ENCODE results near the gene MME.
A peak's percentile ranks its signal among the peaks of the same experiment; 100 is the strongest.

MME gene

DNA sequence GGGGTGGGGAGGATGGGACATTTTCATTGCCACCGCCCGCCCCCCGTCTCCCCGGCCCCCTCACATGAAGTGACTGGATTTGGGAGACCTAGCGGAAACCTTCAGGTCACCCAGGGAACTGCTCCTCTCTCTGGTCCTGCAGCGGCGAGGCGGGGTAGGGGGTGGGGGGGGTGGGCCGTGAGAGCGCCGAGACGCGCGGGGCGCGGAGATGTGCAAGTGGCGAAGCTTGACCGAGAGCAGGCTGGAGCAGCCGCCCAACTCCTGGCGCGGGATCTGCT is 712 bp upstream of the MME start:
- Histone ChIP-seq H3K4me3 (ENCODE audit: insufficient read depth in 1 of 2, low read depth in 1 of 2, low read length in 2 of 2) (peak overlapping the region; percentile 77 to 88), H4K8ac (ENCODE audit: low read length) (no peak overlapping the region), H3K79me1 (replicated peaks; ENCODE audit: low read length, poor library complexity, severe bottlenecking) (no peaks in the 10 kb centered on the region), H2BK12ac (ENCODE audit: low read length in 2 of 2) (peak overlapping the region in 1 of 2 experiments; percentile 83), H2AK5ac (ENCODE audit: low read length, severe bottlenecking) (no peak overlapping the region), H2BK5ac (ENCODE audit: low read depth, low read length, poor library complexity, severe bottlenecking) (no peak overlapping the region), H3K27ac (ENCODE audit: low read length, poor library complexity, severe bottlenecking) (no peak overlapping the region), H3K14ac (ENCODE audit: low read length in 2 of 2) (peak overlapping the region in 1 of 2 experiments; percentile 83), H3K36me3 (ENCODE audit: control insufficient read depth in 1 of 2, insufficient read depth in 2 of 2, low read depth in 1 of 2, low read length in 2 of 2) (peaks cover 0 to 8% of the 10 kb centered on the region in 2 experiments), H3K4me2 (ENCODE audit: low read length, poor library complexity, severe bottlenecking) (peak overlapping the region; percentile 82), H3K4ac (ENCODE audit: low read depth in 1 of 2, low read length in 2 of 2) (no peak overlapping the region), H3K18ac (ENCODE audit: low read depth in 1 of 2, low read length in 2 of 2) (peak overlapping the region; percentile 83 to 92), H3K9me3 (ENCODE audit: control insufficient read depth, low read length) (peaks cover 14% of the 10 kb centered on the region), H2BK15ac (ENCODE audit: low read depth, poor library complexity, severe bottlenecking) (no peak overlapping the region), H3K23ac (ENCODE audit: low read length in 2 of 2) (peak overlapping the region in 1 of 2 experiments; percentile 56), H2BK120ac (ENCODE audit: low read depth, low read length) (no peak overlapping the region), H2AFZ (ENCODE audit: low read depth, low read length) (no peak overlapping the region), H3K4me1 (ENCODE audit: control insufficient read depth, insufficient read depth, low read depth, low read length) (peaks cover 3% of the 10 kb centered on the region), H4K91ac (ENCODE audit: low read length) (no peak overlapping the region), H3K27me3 (ENCODE audit: control insufficient read depth in 1 of 2, insufficient read depth in 1 of 2, low read length in 2 of 2) (no peaks in the 10 kb centered on the region), H3K9ac (ENCODE audit: low read length) (peak overlapping the region; percentile 96)
- WGBS, result 0% methylated on average over 8 of the region's 21 CpGs
- DNase-seq, result peak; percentile 62

DNA sequence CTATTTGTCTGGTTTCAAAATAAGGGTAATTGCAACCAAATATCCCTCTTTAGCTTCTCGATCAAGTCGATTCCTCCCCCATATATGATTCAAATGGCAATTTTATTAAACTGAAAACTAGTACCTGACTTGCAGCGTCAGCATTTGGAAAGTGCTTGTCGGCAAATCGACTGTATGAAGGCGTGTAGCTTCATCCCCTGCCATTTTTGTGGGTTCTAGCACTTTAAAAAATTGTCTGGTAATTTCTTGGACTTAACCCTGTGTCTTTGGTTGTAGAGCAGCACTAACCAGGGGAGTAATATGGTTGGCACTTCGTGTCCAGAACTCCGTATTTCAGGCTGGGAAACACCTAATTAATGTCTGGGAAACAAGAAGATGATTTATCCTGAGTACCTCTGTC is 573 bp downstream of the MME start:
- Histone ChIP-seq H3K9me3 (ENCODE audit: control insufficient read depth, low read length) (peaks cover 5% of the 10 kb centered on the region), H3K18ac (ENCODE audit: low read depth in 1 of 2, low read length in 2 of 2) (no peak overlapping the region), H4K8ac (ENCODE audit: low read length) (no peak overlapping the region), H3K36me3 (ENCODE audit: control insufficient read depth in 1 of 2, insufficient read depth in 2 of 2, low read depth in 1 of 2, low read length in 2 of 2) (peaks cover 0 to 21% of the 10 kb centered on the region in 2 experiments), H2AK5ac (ENCODE audit: low read length, severe bottlenecking) (no peak overlapping the region), H4K91ac (ENCODE audit: low read length) (no peak overlapping the region), H3K23ac (ENCODE audit: low read length in 2 of 2) (no peak overlapping the region), H2BK120ac (ENCODE audit: low read depth, low read length) (no peak overlapping the region), H2BK12ac (ENCODE audit: low read length in 2 of 2) (no peak overlapping the region), H3K14ac (ENCODE audit: low read length in 2 of 2) (no peak overlapping the region), H3K4me3 (ENCODE audit: insufficient read depth in 1 of 2, low read depth in 1 of 2, low read length in 2 of 2) (peak overlapping the region in 1 of 2 experiments; percentile 85), H2BK15ac (ENCODE audit: low read depth, poor library complexity, severe bottlenecking) (no peak overlapping the region), H3K27ac (ENCODE audit: low read length, poor library complexity, severe bottlenecking) (no peak overlapping the region), H3K79me1 (replicated peaks; ENCODE audit: low read length, poor library complexity, severe bottlenecking) (no peaks in the 10 kb centered on the region), H3K27me3 (ENCODE audit: control insufficient read depth in 1 of 2, insufficient read depth in 1 of 2, low read length in 2 of 2) (no peaks in the 10 kb centered on the region), H2AFZ (ENCODE audit: low read depth, low read length) (no peak overlapping the region), H3K4me2 (ENCODE audit: low read length, poor library complexity, severe bottlenecking) (peak overlapping the region; percentile 79), H3K9ac (ENCODE audit: low read length) (peak overlapping the region; percentile 93), H3K4ac (ENCODE audit: low read depth in 1 of 2, low read length in 2 of 2) (no peak overlapping the region), H3K4me1 (ENCODE audit: control insufficient read depth, insufficient read depth, low read depth, low read length) (peaks cover 3% of the 10 kb centered on the region), H2BK5ac (ENCODE audit: low read depth, low read length, poor library complexity, severe bottlenecking) (no peak overlapping the region)
- peak; percentile 36 for DNase-seq
- 10% methylated on average over 8 of the region's 8 CpGs for WGBS

DNA sequence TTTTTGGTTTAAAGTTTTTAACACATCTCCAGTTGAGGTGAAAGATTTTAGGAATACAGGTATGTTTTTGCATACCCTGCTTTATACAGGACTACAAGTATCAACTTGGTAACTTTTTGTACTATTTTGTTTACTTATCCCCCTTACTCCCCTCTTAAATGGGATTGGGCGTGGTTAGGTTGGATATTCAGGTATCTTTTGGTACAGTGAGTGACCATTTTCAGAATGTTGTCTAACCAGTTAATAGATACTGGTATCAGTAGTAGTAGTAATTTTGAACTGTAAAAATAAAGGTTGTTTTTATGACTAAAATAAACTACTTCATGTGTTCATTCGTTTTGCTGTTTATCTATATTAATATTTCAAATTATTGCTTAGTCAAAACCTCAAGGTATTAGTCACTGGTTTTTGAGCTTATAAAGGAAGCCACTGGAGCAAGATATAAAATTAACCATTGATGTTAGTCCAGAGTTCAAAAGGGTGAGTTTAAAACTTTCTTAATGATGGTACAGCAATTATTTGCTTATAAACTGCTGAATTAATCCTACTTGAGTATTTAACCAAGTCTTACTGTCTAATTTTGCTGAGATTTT is 3.3 kb downstream of the MME start:
- no CpG with 5 or more reads among the region's 2 CpGs for WGBS
- H3K14ac ChIP-seq (ENCODE audit: low read length in 2 of 2), result no peak overlapping the region
- no peak overlapping the region for H4K91ac ChIP-seq (ENCODE audit: low read length)

DNA sequence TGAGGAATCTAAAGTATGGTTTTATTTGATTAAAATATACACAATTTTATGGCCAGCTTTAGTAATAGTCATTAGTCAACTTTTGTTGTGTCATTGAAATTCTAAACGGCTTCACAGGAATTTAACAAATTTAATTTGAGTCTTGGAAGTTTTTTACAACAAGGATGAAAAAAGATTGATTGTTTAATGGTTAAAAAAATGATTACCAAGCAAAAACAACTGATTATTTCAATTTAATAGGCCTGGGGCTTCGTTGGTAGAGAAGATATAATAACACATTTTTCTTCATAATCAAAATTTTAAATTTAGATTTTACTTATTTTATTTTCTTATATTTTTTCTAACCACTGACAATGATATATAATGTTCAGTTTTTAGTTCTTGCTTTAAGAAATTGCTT is 4.4 kb downstream of the MME start:
- H3K36me3 ChIP-seq (ENCODE audit: control insufficient read depth in 1 of 2, insufficient read depth in 2 of 2, low read depth in 1 of 2, low read length in 2 of 2), result peaks cover 0 to 58% of the 10 kb centered on the region in 2 experiments
- H3K23ac ChIP-seq (ENCODE audit: low read length in 2 of 2), result no peak overlapping the region
- no peak overlapping the region for H2BK15ac ChIP-seq (ENCODE audit: low read depth, poor library complexity, severe bottlenecking)
- H3K9me3 ChIP-seq (ENCODE audit: control insufficient read depth, low read length), result no peaks in the 10 kb centered on the region
- no peak overlapping the region for H2AFZ ChIP-seq (ENCODE audit: low read depth, low read length)
- peaks cover 3% of the 10 kb centered on the region for H3K4me1 ChIP-seq (ENCODE audit: control insufficient read depth, insufficient read depth, low read depth, low read length)
- H3K18ac ChIP-seq (ENCODE audit: low read depth in 1 of 2, low read length in 2 of 2), result no peak overlapping the region
- no peak overlapping the region for H4K91ac ChIP-seq (ENCODE audit: low read length)
- H2BK12ac ChIP-seq (ENCODE audit: low read length in 2 of 2), result no peak overlapping the region
- no peaks in the 10 kb centered on the region for H3K79me1 ChIP-seq (replicated peaks; ENCODE audit: low read length, poor library complexity, severe bottlenecking)
- no peak for DNase-seq
- H3K4me2 ChIP-seq (ENCODE audit: low read length, poor library complexity, severe bottlenecking), result no peak overlapping the region
- H2BK5ac ChIP-seq (ENCODE audit: low read depth, low read length, poor library complexity, severe bottlenecking), result no peak overlapping the region
- H3K9ac ChIP-seq (ENCODE audit: low read length), result no peak overlapping the region
- H3K4me3 ChIP-seq (ENCODE audit: insufficient read depth in 1 of 2, low read depth in 1 of 2, low read length in 2 of 2), result peak overlapping the region in 1 of 2 experiments; percentile 85
- no peak overlapping the region for H3K4ac ChIP-seq (ENCODE audit: low read depth in 1 of 2, low read length in 2 of 2)
- no peak overlapping the region for H3K27ac ChIP-seq (ENCODE audit: low read length, poor library complexity, severe bottlenecking)
- H3K14ac ChIP-seq (ENCODE audit: low read length in 2 of 2), result no peak overlapping the region
- no peak overlapping the region for H2BK120ac ChIP-seq (ENCODE audit: low read depth, low read length)
- H2AK5ac ChIP-seq (ENCODE audit: low read length, severe bottlenecking), result no peak overlapping the region
- no peak overlapping the region for H4K8ac ChIP-seq (ENCODE audit: low read length)
- H3K27me3 ChIP-seq (ENCODE audit: control insufficient read depth in 1 of 2, insufficient read depth in 1 of 2, low read length in 2 of 2), result no peaks in the 10 kb centered on the region
- no CpG with 5 or more reads among the region's 2 CpGs for WGBS

More for the DNA sequence above, 3.3 kb downstream of the MME start:
- no peak overlapping the region for H2AFZ ChIP-seq (ENCODE audit: low read depth, low read length)
- no peaks in the 10 kb centered on the region for H3K79me1 ChIP-seq (replicated peaks; ENCODE audit: low read length, poor library complexity, severe bottlenecking)
- no peak overlapping the region for H2BK120ac ChIP-seq (ENCODE audit: low read depth, low read length)
- no peak for DNase-seq
- no peaks in the 10 kb centered on the region for H3K9me3 ChIP-seq (ENCODE audit: control insufficient read depth, low read length)
- no peak overlapping the region for H3K4me2 ChIP-seq (ENCODE audit: low read length, poor library complexity, severe bottlenecking)
- peaks cover 0 to 46% of the 10 kb centered on the region in 2 experiments for H3K36me3 ChIP-seq (ENCODE audit: control insufficient read depth in 1 of 2, insufficient read depth in 2 of 2, low read depth in 1 of 2, low read length in 2 of 2)
- H3K9ac ChIP-seq (ENCODE audit: low read length), result peak overlapping the region; percentile 93
- H3K4ac ChIP-seq (ENCODE audit: low read depth in 1 of 2, low read length in 2 of 2), result no peak overlapping the region
- no peak overlapping the region for H2BK5ac ChIP-seq (ENCODE audit: low read depth, low read length, poor library complexity, severe bottlenecking)
- H3K4me3 ChIP-seq (ENCODE audit: insufficient read depth in 1 of 2, low read depth in 1 of 2, low read length in 2 of 2), result peak overlapping the region in 1 of 2 experiments; percentile 85
- no peak overlapping the region for H4K8ac ChIP-seq (ENCODE audit: low read length)
- H2AK5ac ChIP-seq (ENCODE audit: low read length, severe bottlenecking), result no peak overlapping the region
- H3K23ac ChIP-seq (ENCODE audit: low read length in 2 of 2), result no peak overlapping the region
- no peak overlapping the region for H2BK15ac ChIP-seq (ENCODE audit: low read depth, poor library complexity, severe bottlenecking)
- peaks cover 3% of the 10 kb centered on the region for H3K4me1 ChIP-seq (ENCODE audit: control insufficient read depth, insufficient read depth, low read depth, low read length)
- no peak overlapping the region for H3K18ac ChIP-seq (ENCODE audit: low read depth in 1 of 2, low read length in 2 of 2)
- no peaks in the 10 kb centered on the region for H3K27me3 ChIP-seq (ENCODE audit: control insufficient read depth in 1 of 2, insufficient read depth in 1 of 2, low read length in 2 of 2)
- H3K27ac ChIP-seq (ENCODE audit: low read length, poor library complexity, severe bottlenecking), result no peak overlapping the region
- H2BK12ac ChIP-seq (ENCODE audit: low read length in 2 of 2), result no peak overlapping the region

Data from mesenchymal stem cell (in vitro differentiated cells and primary cell).